ENCODE measurements around the gene CCND1. TPM values are rescaled to one million over a fixed set of nuclear protein-coding genes. Genes with fewer than 3 reads are reported as not detected.
A peak's percentile ranks its signal among the peaks of the same experiment; 100 is the strongest.

Gene CCND1
- total RNA-seq, 1 experiment from 2014 or later = 331 TPM

DNA sequence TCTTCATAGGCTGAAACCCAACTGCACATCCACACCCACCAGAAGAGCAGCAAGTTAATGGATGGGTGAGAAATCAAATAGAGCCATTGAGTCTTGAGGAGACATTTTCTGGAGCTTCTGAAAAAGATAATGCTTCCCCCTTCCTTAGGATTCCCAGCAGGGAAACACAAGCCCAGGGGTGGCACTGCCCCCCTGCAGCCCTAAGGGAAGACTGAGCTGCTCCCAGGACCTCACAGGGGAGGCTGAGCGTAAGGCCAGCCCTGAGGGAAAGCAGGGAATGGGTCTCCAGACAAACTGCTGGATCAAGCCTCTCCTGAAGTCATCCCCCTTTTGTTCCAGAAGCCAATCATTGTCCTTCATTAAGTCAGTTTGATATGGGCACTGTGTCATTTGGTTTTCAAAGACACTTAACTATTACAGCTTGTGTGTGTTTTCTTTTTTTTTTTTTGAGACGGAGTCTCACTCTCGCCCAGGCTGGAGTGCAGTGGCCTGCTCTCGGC lies 19.1 kb downstream of the CCND1 start:
- ChIA-PET POLR2A (no interaction called here), CTCF (interaction anchor here (1.7 to 5.6 kb wide), 2 partner anchors 10 to 15 kb away, joined by 3 to 44 read pairs; partner anchors contain the start of gene LTO1)
- Histone ChIP-seq H3K36me3 (ENCODE audit: control insufficient read depth, insufficient read depth, low read length) (0 out of 2 replicates have a peak, but pooled peaks cover 1% of the 10 kb centered on the region), H3K9me3 (no peaks in the 10 kb centered on the region), H3K4me3 (ENCODE audit: low read depth, low read length) (no peak overlapping the region), H3K27me3 (replicated peaks; ENCODE audit: control insufficient read depth, insufficient read depth, low read length) (no peaks in the 10 kb centered on the region), H3K4me1 (peaks cover 33% of the 10 kb centered on the region)
- peaks cover 29% of the 10 kb centered on the region for H3K4me1 Mint-ChIP-seq (ENCODE audit: low read depth, unreplicated experiment)
- intact Hi-C loops (cut with micrococcal nuclease; ENCODE audit: unreplicated experiment) = no loop called here
- TF ChIP-seq, protein P1, sequence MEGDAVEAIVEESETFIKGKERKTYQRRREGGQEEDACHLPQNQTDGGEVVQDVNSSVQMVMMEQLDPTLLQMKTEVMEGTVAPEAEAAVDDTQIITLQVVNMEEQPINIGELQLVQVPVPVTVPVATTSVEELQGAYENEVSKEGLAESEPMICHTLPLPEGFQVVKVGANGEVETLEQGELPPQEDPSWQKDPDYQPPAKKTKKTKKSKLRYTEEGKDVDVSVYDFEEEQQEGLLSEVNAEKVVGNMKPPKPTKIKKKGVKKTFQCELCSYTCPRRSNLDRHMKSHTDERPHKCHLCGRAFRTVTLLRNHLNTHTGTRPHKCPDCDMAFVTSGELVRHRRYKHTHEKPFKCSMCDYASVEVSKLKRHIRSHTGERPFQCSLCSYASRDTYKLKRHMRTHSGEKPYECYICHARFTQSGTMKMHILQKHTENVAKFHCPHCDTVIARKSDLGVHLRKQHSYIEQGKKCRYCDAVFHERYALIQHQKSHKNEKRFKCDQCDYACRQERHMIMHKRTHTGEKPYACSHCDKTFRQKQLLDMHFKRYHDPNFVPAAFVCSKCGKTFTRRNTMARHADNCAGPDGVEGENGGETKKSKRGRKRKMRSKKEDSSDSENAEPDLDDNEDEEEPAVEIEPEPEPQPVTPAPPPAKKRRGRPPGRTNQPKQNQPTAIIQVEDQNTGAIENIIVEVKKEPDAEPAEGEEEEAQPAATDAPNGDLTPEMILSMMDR (IDR thresholded peaks at IDR 0.05; ENCODE audit: insufficient read depth in 1 of 2, low read depth in 1 of 2, low read length in 1 of 2, severe bottlenecking in 1 of 2, unreplicated experiment in 1 of 2) = no peak
- no peaks in the 10 kb centered on the region for H3K27me3 Mint-ChIP-seq (ENCODE audit: insufficient read depth, unreplicated experiment)
- H3K9me3 Mint-ChIP-seq (ENCODE audit: unreplicated experiment) = no peaks in the 10 kb centered on the region
- H3K4me3 Mint-ChIP-seq (ENCODE audit: unreplicated experiment) = no peak overlapping the region
- peaks cover 59% of the 10 kb centered on the region for H3K36me3 Mint-ChIP-seq (ENCODE audit: insufficient read depth, unreplicated experiment)
- BruUV-seq (replicated peaks) = no TSS peak
- no peak for DNase-seq
- H3K27ac Mint-ChIP-seq (ENCODE audit: unreplicated experiment) = peak overlapping the region; percentile 46

DNA sequence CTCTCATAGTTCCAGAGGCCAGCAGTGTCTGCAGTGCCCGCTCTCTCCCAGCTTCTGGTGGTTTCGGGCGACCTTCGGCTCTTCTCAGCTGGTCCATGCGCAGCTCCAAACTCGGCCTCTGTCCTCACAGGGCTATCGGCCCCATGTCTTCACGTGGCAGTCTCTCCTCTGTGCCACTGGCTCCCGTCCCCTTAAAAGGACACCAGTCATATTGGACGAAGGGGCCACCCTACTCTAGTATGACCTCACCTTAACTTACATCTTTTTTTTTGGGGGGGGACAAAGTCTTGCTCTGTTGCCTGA lies 20.4 kb downstream of the CCND1 start:
- H3K27ac Mint-ChIP-seq (ENCODE audit: unreplicated experiment) = no peak overlapping the region
- TF ChIP-seq, protein P1 (IDR thresholded peaks at IDR 0.05; ENCODE audit: insufficient read depth in 1 of 2, low read depth in 1 of 2, low read length in 1 of 2, severe bottlenecking in 1 of 2, unreplicated experiment in 1 of 2) = no peak
- H3K4me3 Mint-ChIP-seq (ENCODE audit: unreplicated experiment) = no peak overlapping the region
- intact Hi-C loops (cut with micrococcal nuclease; ENCODE audit: unreplicated experiment) = no loop called here
- BruUV-seq (replicated peaks) = no TSS peak
- Histone ChIP-seq H3K4me3 (ENCODE audit: low read depth, low read length) (no peak overlapping the region), H3K9me3 (no peaks in the 10 kb centered on the region), H3K27me3 (replicated peaks; ENCODE audit: control insufficient read depth, insufficient read depth, low read length) (no peaks in the 10 kb centered on the region), H3K36me3 (ENCODE audit: control insufficient read depth, insufficient read depth, low read length) (peaks cover 4% of the 10 kb centered on the region; the same call in 1 of the 2 replicates), H3K4me1 (peaks cover 26% of the 10 kb centered on the region)
- DNase-seq = peak in 1 of 2 experiments; percentile 33
- H3K9me3 Mint-ChIP-seq (ENCODE audit: unreplicated experiment) = no peaks in the 10 kb centered on the region
- CTCF ChIA-PET = interaction anchor here (1.0 to 1.6 kb wide), 3 partner anchors 9 to 388 kb away, joined by 3 to 12 read pairs (median 8); partner anchors contain the start of gene LTO1
- POLR2A ChIA-PET = no interaction called here
- H3K4me1 Mint-ChIP-seq (ENCODE audit: low read depth, unreplicated experiment) = peaks cover 21% of the 10 kb centered on the region
- H3K27me3 Mint-ChIP-seq (ENCODE audit: insufficient read depth, unreplicated experiment) = no peaks in the 10 kb centered on the region
- H3K36me3 Mint-ChIP-seq (ENCODE audit: insufficient read depth, unreplicated experiment) = peaks cover 55% of the 10 kb centered on the region

DNA sequence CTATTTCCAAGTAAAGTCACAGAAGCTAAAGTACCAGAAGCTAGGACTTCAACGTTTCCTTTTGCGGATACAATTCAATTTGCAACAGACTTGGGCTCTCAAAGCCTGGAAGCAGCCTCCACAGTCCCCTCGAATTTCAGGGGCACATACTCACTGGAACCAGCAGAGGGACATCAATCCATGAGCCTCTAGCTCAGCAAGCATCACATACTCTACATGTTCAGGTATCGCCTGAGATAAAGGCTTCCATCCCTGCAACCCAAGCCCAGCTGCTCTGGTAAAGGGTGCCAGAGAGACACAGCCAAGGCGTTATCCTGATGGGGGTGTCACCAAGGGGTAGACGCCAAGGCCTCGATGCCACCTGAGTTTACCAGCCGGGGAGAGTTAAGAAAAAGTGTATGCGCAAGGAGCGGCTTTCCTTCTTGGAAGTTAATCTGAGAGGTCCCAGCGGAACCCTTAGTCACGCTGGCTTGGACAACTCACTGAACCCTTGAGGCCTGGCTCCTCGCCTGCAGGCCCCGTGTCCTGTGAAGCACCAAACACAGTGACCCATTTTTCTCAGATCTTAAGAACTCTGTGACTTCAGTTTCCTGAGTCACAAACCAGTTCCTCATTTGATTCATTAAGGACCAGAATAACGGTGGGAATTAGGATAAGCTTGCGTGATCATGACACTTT lies 21.2 kb downstream of the CCND1 start:
- no TSS peak for BruUV-seq (replicated peaks)
- ChIA-PET POLR2A (no interaction called here), CTCF (interaction anchor here (0.5 to 1.6 kb wide), 7 partner anchors 8 to 985 kb away, joined by 3 to 12 read pairs (median 4); partner anchors contain the start of gene LTO1)
- Mint-ChIP-seq H3K9me3 (ENCODE audit: unreplicated experiment) (no peaks in the 10 kb centered on the region), H3K27ac (ENCODE audit: unreplicated experiment) (peak overlapping the region; percentile 77), H3K4me3 (ENCODE audit: unreplicated experiment) (no peak overlapping the region), H3K36me3 (ENCODE audit: insufficient read depth, unreplicated experiment) (peaks cover 55% of the 10 kb centered on the region), H3K27me3 (ENCODE audit: insufficient read depth, unreplicated experiment) (no peaks in the 10 kb centered on the region), H3K4me1 (ENCODE audit: low read depth, unreplicated experiment) (peaks cover 16% of the 10 kb centered on the region)
- DNase-seq = peak in 1 of 2 experiments; percentile 47
- Histone ChIP-seq H3K9me3 (no peaks in the 10 kb centered on the region), H3K36me3 (ENCODE audit: control insufficient read depth, insufficient read depth, low read length) (peaks cover 6% of the 10 kb centered on the region; the same call in 1 of the 2 replicates), H3K27me3 (replicated peaks; ENCODE audit: control insufficient read depth, insufficient read depth, low read length) (no peaks in the 10 kb centered on the region), H3K4me3 (ENCODE audit: low read depth, low read length) (no peak overlapping the region), H3K4me1 (peaks cover 20% of the 10 kb centered on the region)
- TF ChIP-seq, protein P1 (IDR thresholded peaks at IDR 0.05; ENCODE audit: insufficient read depth in 1 of 2, low read depth in 1 of 2, low read length in 1 of 2, severe bottlenecking in 1 of 2, unreplicated experiment in 1 of 2) = peak; percentile 55 to 73
- intact Hi-C loops (cut with micrococcal nuclease; ENCODE audit: unreplicated experiment) = no loop called here
